Keratinocyte (primary cell): Measurements from ENCODE around the gene CPED1. TPM values are rescaled to one million over a fixed set of nuclear protein-coding genes. Genes with fewer than 3 reads are reported as not detected.
"Not testable (repeated sequence)": the region's sequence is repeated elsewhere in the genome, so short reads cannot be mapped to it uniquely, and the experiment has no call there.

ENCODE experiments used
- DNase-seq: peaks from one replicate; pipeline ENCODE4 v3.0.0-alpha.2; 2011; ENCODE audit warnings: low read depth, missing footprints, low spot score
- FAIRE-seq: peaks from 2 replicates; lab custom pipeline; 2011; peaks lifted over from hg19 to GRCh38; lab: Jason Lieb, UNC
- H2AFZ ChIP-seq: 2 replicates; pipeline ENCODE4 v1.6.0; 2012; ENCODE audit warnings: low read length, control low read depth, inconsistent platforms; ENCODE audit not compliant: control insufficient read depth
- H3K27ac ChIP-seq: 2 replicates; pipeline ENCODE4 v1.5.1; 2011; ENCODE audit warnings: low read length; ENCODE audit not compliant: control insufficient read depth, insufficient read depth
- H3K27me3 ChIP-seq: 3 replicates; pipeline ENCODE4 v1.6.0; 2011; ENCODE audit warnings: low read length; ENCODE audit not compliant: control insufficient read depth, insufficient read depth; ENCODE audit errors: extremely low read depth
- H3K36me3 ChIP-seq, 2 experiments: 2 replicates in 1 of 2; 3 replicates in 1 of 2; pipeline ENCODE4 v1.5.1; 2011; ENCODE audit warnings: low read length in 2 of 2, mild to moderate bottlenecking in 1 of 2; ENCODE audit not compliant: control insufficient read depth in 2 of 2, insufficient read depth in 2 of 2; ENCODE audit errors: extremely low read depth in 1 of 2
- H3K4me1 ChIP-seq: 3 replicates; pipeline ENCODE4 v1.5.1; 2011; ENCODE audit warnings: low read length; ENCODE audit not compliant: control insufficient read depth, insufficient read depth; ENCODE audit errors: extremely low read depth
- H3K4me2 ChIP-seq: 3 replicates; pipeline ENCODE4 v1.6.0; 2011; ENCODE audit warnings: low read depth, low read length; ENCODE audit not compliant: control insufficient read depth, insufficient read depth; ENCODE audit errors: extremely low read depth
- H3K4me3 ChIP-seq, 3 experiments: fragments of 200-600 bp in 1 of 3; sonication (generic) in 1 of 3; 2 replicates in 2 of 3; 3 replicates in 1 of 3; pipeline ENCODE4 v1.5.1; 2011 to 2016; ENCODE audit warnings: low read length in 3 of 3, mild to moderate bottlenecking in 3 of 3, control low read depth in 2 of 3, inconsistent platforms in 1 of 3, low read depth in 1 of 3, mixed read lengths in 1 of 3, mixed run types in 1 of 3, moderate library complexity in 1 of 3; ENCODE audit not compliant: control insufficient read depth in 2 of 3, insufficient read depth in 2 of 3; ENCODE audit errors: extremely low read depth in 1 of 3
- H3K79me2 ChIP-seq: 2 replicates; pipeline ENCODE4 v1.6.0; 2012; ENCODE audit warnings: low read length; ENCODE audit not compliant: control insufficient read depth, insufficient read depth
- H3K9ac ChIP-seq: 3 replicates; pipeline ENCODE4 v1.6.0; 2011; ENCODE audit warnings: low read length; ENCODE audit not compliant: control insufficient read depth, insufficient read depth; ENCODE audit errors: extremely low read depth
- H3K9me1 ChIP-seq: 3 replicates; pipeline ENCODE4 v1.6.0; 2011; ENCODE audit warnings: low read length; ENCODE audit not compliant: control insufficient read depth, insufficient read depth; ENCODE audit errors: extremely low read depth
- H3K9me3 ChIP-seq: 2 replicates; pipeline ENCODE4 v1.5.1; 2012; ENCODE audit warnings: low read depth, low read length; ENCODE audit not compliant: control insufficient read depth
- H4K20me1 ChIP-seq: 3 replicates; pipeline ENCODE4 v1.6.0; 2011; ENCODE audit warnings: low read length; ENCODE audit not compliant: control insufficient read depth, insufficient read depth; ENCODE audit errors: extremely low read depth
- CTCF ChIP-seq, 3 experiments: IDR thresholded peaks in 1 of 3; conservative IDR thresholded peaks in 1 of 3; optimal IDR thresholded peaks in 1 of 3; 2 replicates in 2 of 3; 3 replicates in 1 of 3; pipeline versions ENCODE3 to v1.5.1; 2011; ENCODE audit warnings: low read length in 3 of 3, mild to moderate bottlenecking in 3 of 3, moderate library complexity in 2 of 3, control low read depth in 1 of 3, inconsistent platforms in 1 of 3; ENCODE audit not compliant: insufficient read depth in 2 of 3; ENCODE audit errors: extremely low read depth in 1 of 3
- EZH2 ChIP-seq: IDR thresholded peaks from one replicate; pipeline ENCODE4 v1.6.1; 2012; ENCODE audit warnings: inconsistent platforms, mild to moderate bottlenecking, low read length, moderate library complexity
- dilution Hi-C: fragments of 300-500 bp; cut with MboI; formaldehyde crosslinking; loops from one replicate; pipeline ENCODE4 v1.7.0; 2020; ENCODE audit warnings: low sequenced_read_pairs; ENCODE audit not compliant: extremely low pct_ligation_motif_present
- polyA plus RNA-seq, 5 experiments: library from polyadenylated mRNA; depleted of rRNA in 3 of 5; stranded (reverse) in 3 of 5; stranded (forward) in 1 of 5; unstranded in 1 of 5; fragments of >200 nt; gene quantifications; 1 replicate in 1 of 5; 2 replicates in 3 of 5; 3 replicates in 1 of 5; pipeline versions ENCODE4 v1.2.1 to v1.2.3, GENCODE V29; 2011 to 2012; ENCODE audit warnings: missing spikeins in 2 of 5, low read depth in 1 of 5, low replicate concordance in 1 of 5

CPED1 gene
- polyA plus RNA-seq, 1 donor (not counting 4 experiments of a cell fraction or from before 2014, with no cell fraction given): 0.62 TPM

GRCh38 chr7:121244120-121244870, 255.8 kb downstream of the CPED1 start:
- dilution Hi-C loops: no loop called here
- H4K20me1 ChIP-seq: no peaks in the 10 kb centered on the region

GRCh38 chr7:121251367-121251766, 262.9 kb downstream of the CPED1 start:
- H3K4me2 ChIP-seq, DNase-seq, H3K9ac ChIP-seq, FAIRE-seq, H3K79me2 ChIP-seq, dilution Hi-C loops, H3K9me1 ChIP-seq, H3K9me3 ChIP-seq, H3K4me3 ChIP-seq, H3K27ac ChIP-seq, H3K27me3 ChIP-seq, H4K20me1 ChIP-seq, H3K36me3 ChIP-seq, H2AFZ ChIP-seq, H3K4me1 ChIP-seq: not testable (repeated sequence)

More at GRCh38 chr7:121244120-121244870, 255.8 kb downstream of the CPED1 start:
- TF ChIP-seq CTCF (optimal IDR thresholded peaks at IDR 0.05 in 1 of 3, IDR thresholded peaks at IDR 0.05 in 1 of 3, conservative IDR thresholded peaks at IDR 0.05 in 1 of 3; ENCODE audit: extremely low read depth in 1 of 3, insufficient read depth in 2 of 3, low read length in 3 of 3) (no peak), EZH2 (no peak)
- FAIRE-seq (peak; percentile 20), DNase-seq (no peak)
- no peaks in the 10 kb centered on the region for H3K4me1 ChIP-seq
- no peaks in the 10 kb centered on the region for H3K9me1 ChIP-seq
- no peak overlapping the region for H3K9ac ChIP-seq
- H3K79me2 ChIP-seq: no peaks in the 10 kb centered on the region
- H3K9me3 ChIP-seq: no peaks in the 10 kb centered on the region
- H2AFZ ChIP-seq: no peak overlapping the region
- no peak overlapping the region for H3K4me2 ChIP-seq
- no peaks in the 10 kb centered on the region for H3K36me3 ChIP-seq
- H3K27me3 ChIP-seq: no peaks in the 10 kb centered on the region
- no peak overlapping the region for H3K27ac ChIP-seq
- no peak overlapping the region for H3K4me3 ChIP-seq

- H3K4me2 ChIP-seq, dilution Hi-C loops: not testable (repeated sequence)
Measured at GRCh38 chr7:121252523-121253235, 264.2 kb downstream of the CPED1 start.

More at GRCh38 chr7:121252523-121253235, 264.2 kb downstream of the CPED1 start:
- FAIRE-seq, H3K79me2 ChIP-seq, H3K4me3 ChIP-seq, H4K20me1 ChIP-seq, H3K9me3 ChIP-seq, H2AFZ ChIP-seq, H3K27me3 ChIP-seq, H3K9me1 ChIP-seq, H3K4me1 ChIP-seq, H3K36me3 ChIP-seq, H3K9ac ChIP-seq, H3K27ac ChIP-seq, DNase-seq: not testable (repeated sequence)
